Activated CD4-positive, alpha-beta T cell treated with anti-CD3 and anti-CD28 coated beads, Interleukin-2, amount 50 U/mL, for 24 hours (primary cell): Measurements from ENCODE around the gene CLDN20.
A peak's percentile ranks its signal among the peaks of the same experiment; 100 is the strongest.

Source experiments
- DNase-seq, 2 donors: peaks; one replicate each; pipeline ENCODE4 v3.0.0-alpha.2; 2020; ENCODE audit warnings: low read depth in 1 of 2, low spot score in 1 of 2

Gene CLDN20

GRCh38 chr6:155244434-155244833 lies 19.4 kb upstream of the CLDN20 start:
- no peak for DNase-seq

GRCh38 chr6:155245193-155245592 lies 18.6 kb upstream of the CLDN20 start:
- DNase-seq, result no peak

- DNase-seq, result no peak
Measured at GRCh38 chr6:155245831-155246230, 18.0 kb upstream of the CLDN20 start.

GRCh38 chr6:155246825-155247224 lies 17.0 kb upstream of the CLDN20 start:
- no peak for DNase-seq

- DNase-seq, result no peak
Measured at GRCh38 chr6:155247618-155248007, 16.2 kb upstream of the CLDN20 start.

DNA sequence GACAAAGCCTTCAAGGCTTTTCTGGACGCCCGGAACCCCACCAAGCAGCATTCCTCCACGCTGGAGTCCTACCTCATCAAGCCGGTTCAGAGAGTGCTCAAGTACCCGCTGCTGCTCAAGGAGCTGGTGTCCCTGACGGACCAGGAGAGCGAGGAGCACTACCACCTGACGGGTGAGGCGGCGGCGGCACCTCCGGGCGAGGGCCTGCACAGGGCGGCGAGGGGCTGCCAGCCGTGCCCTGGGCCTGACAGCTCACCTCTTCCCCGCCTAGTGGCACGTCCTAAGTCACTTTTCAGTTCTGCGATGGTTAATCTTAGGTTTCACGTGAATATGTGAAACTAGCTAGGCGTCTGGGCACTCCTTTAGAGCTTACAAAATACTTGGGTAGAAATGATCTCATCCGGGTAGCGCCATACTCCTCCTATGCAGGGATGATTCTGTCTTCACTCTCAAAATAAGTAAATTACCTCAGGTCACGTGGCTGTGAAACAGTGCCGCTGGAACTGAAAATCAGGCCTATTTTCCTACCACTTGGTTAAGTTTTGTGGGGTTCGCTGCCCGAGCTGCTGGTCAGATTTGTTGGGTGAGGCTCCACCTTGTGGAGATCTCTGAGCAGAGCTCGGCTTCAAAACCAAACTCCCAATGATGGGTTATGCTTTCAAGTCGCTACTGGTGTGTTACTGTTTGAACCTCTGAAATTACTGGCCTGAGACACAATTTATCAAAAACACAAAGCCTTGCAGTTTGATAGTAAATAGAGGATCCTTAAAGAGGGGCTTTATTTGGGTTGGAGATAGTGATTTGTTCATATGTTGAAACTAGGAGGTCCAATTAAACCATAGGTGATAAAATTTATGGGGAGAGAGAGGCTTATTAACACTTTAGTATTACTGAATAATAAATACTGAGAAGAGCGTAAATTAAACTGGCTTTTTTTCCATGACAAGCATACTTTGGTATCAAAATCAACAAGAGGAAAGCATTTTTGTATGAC lies 15.5 kb upstream of the CLDN20 start:
- peak in 1 of 2 donors; percentile 19 for DNase-seq

- no peak for DNase-seq
Measured at GRCh38 chr6:155250701-155251381, 13.0 kb upstream of the CLDN20 start.

- DNase-seq, result no peak
Measured at GRCh38 chr6:155252581-155252980, 11.2 kb upstream of the CLDN20 start.

DNA sequence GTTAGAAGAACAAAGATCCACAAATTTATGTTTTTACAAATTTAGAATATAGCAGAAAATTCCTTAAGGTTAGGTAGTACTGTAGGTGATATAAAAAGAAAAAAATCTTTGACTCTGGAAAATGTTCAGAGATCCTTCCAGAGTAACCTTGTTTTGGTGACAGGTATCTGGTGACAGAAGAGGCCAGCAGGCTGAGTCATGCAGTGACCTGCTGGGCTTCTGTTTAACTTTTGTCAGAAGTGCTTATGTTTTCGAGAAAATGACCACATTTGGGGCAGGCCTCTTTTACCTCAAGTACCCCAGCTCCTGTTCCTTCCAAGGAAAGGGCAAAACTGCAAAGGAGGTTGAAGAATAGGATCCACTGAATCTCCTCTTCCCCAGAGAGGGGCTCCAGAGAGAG lies 10.5 kb upstream of the CLDN20 start:
- no peak for DNase-seq

DNA sequence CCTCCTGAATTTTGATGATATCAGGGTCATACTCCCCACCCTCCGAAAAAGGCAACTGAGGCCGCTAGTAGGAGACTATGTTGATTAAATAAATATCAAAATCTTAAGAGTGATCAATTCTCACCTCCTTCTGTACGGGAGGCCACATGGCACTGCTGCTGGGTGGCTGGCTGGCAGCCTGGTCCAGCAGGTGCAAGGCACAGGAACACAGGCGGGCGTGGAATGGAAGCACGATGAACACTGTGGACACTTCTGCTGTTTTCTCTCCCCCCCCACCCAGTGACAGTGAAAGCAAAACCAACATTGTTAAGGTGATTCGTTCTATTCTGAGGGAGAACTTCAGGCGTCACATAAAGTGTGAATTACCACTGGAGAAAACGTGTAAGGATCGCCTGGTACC lies 9.7 kb upstream of the CLDN20 start:
- DNase-seq, result no peak

- DNase-seq, result no peak
Measured at GRCh38 chr6:155256122-155256795, 7.6 kb upstream of the CLDN20 start.

DNA sequence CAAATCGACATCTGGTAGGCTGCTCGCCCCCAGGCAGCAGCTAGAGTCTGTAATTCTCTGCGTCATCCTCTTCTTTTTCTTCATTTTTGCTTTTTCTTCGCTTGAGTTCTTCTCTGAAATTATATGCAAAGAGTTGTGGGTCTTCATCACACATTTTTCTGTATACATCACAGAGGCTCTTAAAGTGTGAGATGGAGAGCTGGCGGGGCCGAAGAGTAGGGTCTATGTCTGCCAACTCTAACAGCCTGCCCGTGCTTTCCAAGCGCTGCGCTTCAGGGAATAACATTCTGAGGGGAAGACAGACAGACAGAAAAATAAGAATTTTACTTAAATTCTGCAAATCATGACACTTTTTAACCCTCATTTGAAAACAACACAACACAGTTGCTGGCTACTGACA lies 6.0 kb upstream of the CLDN20 start:
- no peak for DNase-seq

GRCh38 chr6:155259204-155259603 lies 4.6 kb upstream of the CLDN20 start:
- DNase-seq, result no peak

DNA sequence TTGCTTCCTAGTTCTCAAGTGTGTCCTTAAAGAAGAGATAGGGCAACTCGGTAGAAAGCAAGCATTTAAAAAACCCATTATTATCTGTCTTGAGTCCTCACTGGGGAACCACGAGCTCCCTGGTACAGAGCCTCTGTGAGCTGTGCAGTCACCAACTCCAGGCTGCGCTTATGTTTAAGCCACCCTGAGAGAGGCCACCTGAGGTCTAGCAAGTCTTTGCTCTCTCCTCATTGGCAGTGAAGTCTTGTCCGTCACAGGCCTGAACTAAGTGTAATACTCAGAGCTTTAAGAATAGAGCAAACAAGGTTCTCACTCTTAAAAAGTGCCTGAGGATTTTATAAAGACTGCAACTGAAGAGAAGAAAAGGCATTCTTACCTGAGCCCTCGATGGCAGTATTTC lies 3.9 kb upstream of the CLDN20 start:
- no peak for DNase-seq

GRCh38 chr6:155260686-155261085 lies 3.1 kb upstream of the CLDN20 start:
- DNase-seq, result no peak

GRCh38 chr6:155261111-155261900 lies 2.5 kb upstream of the CLDN20 start:
- no peak for DNase-seq

DNA sequence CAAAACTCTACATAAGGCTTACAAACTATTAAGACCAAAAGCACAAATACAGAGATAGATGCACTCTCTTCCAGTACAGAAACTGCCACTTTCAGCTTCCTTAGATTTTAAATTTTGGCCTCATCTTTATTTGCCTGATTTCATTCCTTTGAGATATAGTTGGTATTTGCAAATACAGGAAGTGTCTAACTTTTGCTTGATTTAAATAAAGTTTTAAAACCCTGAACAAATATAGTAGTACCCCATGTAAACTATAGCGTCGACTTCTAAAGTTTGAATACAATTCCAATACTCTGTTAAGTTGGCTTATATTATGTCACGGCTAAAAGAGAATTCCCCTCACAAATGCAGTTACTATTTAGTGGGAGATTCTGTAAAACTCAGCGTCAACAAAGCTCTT lies 1.2 kb upstream of the CLDN20 start:
- no peak for DNase-seq

- DNase-seq, result no peak
Measured at GRCh38 chr6:155264693-155265320, 994 bp downstream of the CLDN20 start.

GRCh38 chr6:155265843-155266535 lies 2.2 kb downstream of the CLDN20 start:
- DNase-seq, result no peak

GRCh38 chr6:155267411-155267810 lies 3.6 kb downstream of the CLDN20 start:
- DNase-seq, result no peak
